Progenitor cell of endocrine pancreas (in vitro differentiated cells): ENCODE data around the gene ADAMTSL2. TPM values are rescaled to one million over a fixed set of nuclear protein-coding genes. Genes with fewer than 3 reads are reported as not detected.
A peak's percentile ranks its signal among the peaks of the same experiment; 100 is the strongest.

Source experiments
- DNase-seq: peaks from one replicate; pipeline ENCODE4 v3.0.0; 2021; ENCODE audit warnings: low spot score; ENCODE audit not compliant: unreplicated experiment
- H3K27ac Mint-ChIP-seq: 2 replicates; pipeline ENCODE4 v1.8.0; 2021; ENCODE audit warnings: mild to moderate bottlenecking, moderate library complexity, mixed read lengths
- H3K27me3 Mint-ChIP-seq: 2 replicates; pipeline ENCODE4 v1.8.0; 2021; ENCODE audit warnings: mixed read lengths
- H3K36me3 Mint-ChIP-seq: 2 replicates; pipeline ENCODE4 v1.8.0; 2022; ENCODE audit warnings: mixed read lengths; ENCODE audit not compliant: insufficient read depth
- H3K4me1 Mint-ChIP-seq: 2 replicates; pipeline ENCODE4 v1.8.0; 2021; ENCODE audit warnings: low read depth, mixed read lengths
- H3K4me3 Mint-ChIP-seq: 2 replicates; pipeline ENCODE4 v1.8.0; 2021; ENCODE audit warnings: low read depth, mild to moderate bottlenecking, moderate library complexity, mixed read lengths
- H3K9me3 Mint-ChIP-seq: 2 replicates; pipeline ENCODE4 v1.8.0; 2021; ENCODE audit warnings: low read depth, mixed read lengths
- total RNA-seq: library from RNA; stranded (reverse); gene quantifications from 2 replicates; pipeline ENCODE4 v1.2.1, GENCODE V29; 2021
- TF ChIP-seq, protein P1 (sequence below): fragments of 200-600 bp; sonication (generic); IDR thresholded peaks from one replicate; pipeline ENCODE4 v1.5.0; 2021; ENCODE audit warnings: antibody characterized with exemption, mild to moderate bottlenecking; ENCODE audit not compliant: unreplicated experiment

ADAMTSL2 gene
- total RNA-seq, 1 donor from 2014 or later, result 0.14 TPM

DNA sequence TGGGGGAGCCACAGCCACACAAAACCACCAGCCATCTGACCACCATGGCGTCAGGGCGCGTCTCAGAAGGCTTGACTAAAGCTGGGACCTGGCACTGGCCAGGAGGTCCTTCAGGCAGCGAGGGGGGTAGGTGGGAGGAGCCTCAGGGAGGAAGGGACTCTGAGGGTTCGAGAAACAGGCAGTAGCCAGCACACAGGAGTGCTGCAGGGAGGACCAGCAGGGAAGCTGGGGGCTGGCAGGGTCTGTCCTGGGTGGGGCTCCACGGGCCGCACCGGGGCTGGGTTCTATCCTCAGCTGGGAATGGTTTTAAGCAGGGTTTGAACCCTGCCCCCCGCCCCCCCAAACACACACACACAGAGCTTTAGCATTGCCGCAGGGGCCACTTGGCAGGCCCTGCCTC is 67.2 kb downstream of the ADAMTSL2 start:
- no peak for DNase-seq
- peaks cover 1% of the 10 kb centered on the region for H3K36me3 Mint-ChIP-seq
- TF ChIP-seq, protein P1, sequence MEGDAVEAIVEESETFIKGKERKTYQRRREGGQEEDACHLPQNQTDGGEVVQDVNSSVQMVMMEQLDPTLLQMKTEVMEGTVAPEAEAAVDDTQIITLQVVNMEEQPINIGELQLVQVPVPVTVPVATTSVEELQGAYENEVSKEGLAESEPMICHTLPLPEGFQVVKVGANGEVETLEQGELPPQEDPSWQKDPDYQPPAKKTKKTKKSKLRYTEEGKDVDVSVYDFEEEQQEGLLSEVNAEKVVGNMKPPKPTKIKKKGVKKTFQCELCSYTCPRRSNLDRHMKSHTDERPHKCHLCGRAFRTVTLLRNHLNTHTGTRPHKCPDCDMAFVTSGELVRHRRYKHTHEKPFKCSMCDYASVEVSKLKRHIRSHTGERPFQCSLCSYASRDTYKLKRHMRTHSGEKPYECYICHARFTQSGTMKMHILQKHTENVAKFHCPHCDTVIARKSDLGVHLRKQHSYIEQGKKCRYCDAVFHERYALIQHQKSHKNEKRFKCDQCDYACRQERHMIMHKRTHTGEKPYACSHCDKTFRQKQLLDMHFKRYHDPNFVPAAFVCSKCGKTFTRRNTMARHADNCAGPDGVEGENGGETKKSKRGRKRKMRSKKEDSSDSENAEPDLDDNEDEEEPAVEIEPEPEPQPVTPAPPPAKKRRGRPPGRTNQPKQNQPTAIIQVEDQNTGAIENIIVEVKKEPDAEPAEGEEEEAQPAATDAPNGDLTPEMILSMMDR, result no peak
- H3K9me3 Mint-ChIP-seq, result peaks cover 8% of the 10 kb centered on the region
- peaks cover 25% of the 10 kb centered on the region for H3K27me3 Mint-ChIP-seq
- H3K4me3 Mint-ChIP-seq, result no peak overlapping the region
- peaks cover 3% of the 10 kb centered on the region for H3K4me1 Mint-ChIP-seq
- no peak overlapping the region for H3K27ac Mint-ChIP-seq

DNA sequence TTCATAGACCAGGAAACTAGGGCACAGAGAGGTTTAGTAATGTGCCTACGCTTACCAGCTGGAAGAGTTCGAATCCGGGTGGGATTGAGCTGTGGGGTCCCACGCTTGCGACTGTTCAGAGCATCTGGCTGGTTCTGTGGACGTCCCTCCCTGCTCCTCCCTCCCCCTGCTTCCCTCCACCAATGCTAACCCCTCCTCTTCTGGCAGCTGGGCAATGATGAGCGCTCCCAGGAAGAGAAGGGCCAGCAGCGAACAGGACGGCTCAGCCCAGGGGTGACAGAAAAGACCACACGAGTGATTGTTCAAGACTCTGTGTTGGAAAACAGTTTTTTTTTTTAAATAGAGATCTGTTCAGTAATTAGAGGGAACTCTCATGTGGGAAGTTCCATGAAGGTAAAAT is 67.8 kb downstream of the ADAMTSL2 start:
- H3K27ac Mint-ChIP-seq, result no peak overlapping the region
- H3K4me3 Mint-ChIP-seq, result no peak overlapping the region
- DNase-seq, result no peak
- H3K36me3 Mint-ChIP-seq, result no peaks in the 10 kb centered on the region
- TF ChIP-seq, protein P1, result no peak
- H3K4me1 Mint-ChIP-seq, result peaks cover 3% of the 10 kb centered on the region
- H3K9me3 Mint-ChIP-seq, result peaks cover 3% of the 10 kb centered on the region
- H3K27me3 Mint-ChIP-seq, result peaks cover 30% of the 10 kb centered on the region

DNA sequence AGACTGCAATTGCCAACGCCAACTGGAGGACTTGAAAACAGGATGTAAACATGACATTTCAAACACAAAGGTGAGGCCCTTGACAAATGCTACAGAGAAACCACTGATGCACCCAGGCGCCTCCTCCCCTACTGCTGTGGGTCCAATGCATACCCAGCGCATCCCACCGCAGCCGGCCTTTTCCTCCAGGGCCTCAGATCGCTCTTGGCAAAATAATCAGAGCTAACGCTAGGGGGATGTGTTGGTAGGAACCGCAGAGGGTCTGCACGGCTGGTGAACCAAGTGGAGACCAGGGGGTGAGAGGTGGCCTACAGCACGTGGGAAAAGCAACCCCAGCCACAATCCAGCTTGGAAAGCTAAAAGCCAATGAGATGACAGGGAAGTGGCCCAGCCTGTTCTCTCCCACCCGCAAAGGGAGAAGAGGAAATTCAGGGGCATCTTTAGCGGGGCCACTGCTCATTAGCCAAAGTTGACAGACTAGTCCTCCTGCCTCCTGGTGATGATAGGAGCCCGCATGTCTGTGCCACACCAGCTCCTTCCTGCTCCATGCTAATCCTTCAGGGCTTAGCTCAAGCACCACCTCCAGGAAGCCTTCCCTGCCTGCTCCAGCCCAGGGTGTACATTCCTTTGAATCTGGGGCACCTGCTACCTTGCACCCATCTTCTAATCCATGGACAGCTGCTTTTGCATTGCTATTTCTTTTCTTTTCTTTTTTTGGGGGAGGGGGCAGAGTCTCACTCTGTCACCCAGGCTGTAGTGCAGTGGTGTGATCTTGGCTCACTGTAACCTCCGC is 68.8 kb downstream of the ADAMTSL2 start:
- Mint-ChIP-seq H3K4me3 (no peak overlapping the region), H3K27me3 (peaks cover 41% of the 10 kb centered on the region), H3K36me3 (no peaks in the 10 kb centered on the region), H3K4me1 (peaks cover 3% of the 10 kb centered on the region), H3K27ac (no peak overlapping the region), H3K9me3 (no peaks in the 10 kb centered on the region)
- no peak for DNase-seq
- TF ChIP-seq, protein P1, result peak; percentile 43

DNA sequence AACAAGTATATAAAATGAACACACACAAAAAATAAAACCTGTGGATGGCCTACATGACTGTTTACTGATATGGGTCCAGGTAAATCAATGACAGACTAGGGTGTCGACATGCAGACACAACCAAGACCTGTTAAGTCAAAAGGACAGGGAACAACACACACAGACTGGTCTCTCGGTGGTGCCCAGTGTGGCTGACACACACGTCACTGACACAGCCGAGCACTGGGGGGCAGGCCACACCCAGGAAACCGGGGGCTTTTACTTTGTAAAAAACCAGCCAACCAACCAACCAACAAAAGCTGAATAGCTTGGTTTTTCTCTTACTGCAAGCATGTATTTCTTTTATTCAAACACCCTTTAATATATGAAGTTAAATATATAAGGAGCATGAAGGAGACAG is 69.7 kb downstream of the ADAMTSL2 start:
- Mint-ChIP-seq H3K4me3 (no peak overlapping the region), H3K27ac (no peak overlapping the region), H3K9me3 (no peaks in the 10 kb centered on the region), H3K27me3 (peaks cover 45% of the 10 kb centered on the region), H3K36me3 (no peaks in the 10 kb centered on the region), H3K4me1 (peaks cover 3% of the 10 kb centered on the region)
- TF ChIP-seq, protein P1, result no peak
- no peak for DNase-seq

DNA sequence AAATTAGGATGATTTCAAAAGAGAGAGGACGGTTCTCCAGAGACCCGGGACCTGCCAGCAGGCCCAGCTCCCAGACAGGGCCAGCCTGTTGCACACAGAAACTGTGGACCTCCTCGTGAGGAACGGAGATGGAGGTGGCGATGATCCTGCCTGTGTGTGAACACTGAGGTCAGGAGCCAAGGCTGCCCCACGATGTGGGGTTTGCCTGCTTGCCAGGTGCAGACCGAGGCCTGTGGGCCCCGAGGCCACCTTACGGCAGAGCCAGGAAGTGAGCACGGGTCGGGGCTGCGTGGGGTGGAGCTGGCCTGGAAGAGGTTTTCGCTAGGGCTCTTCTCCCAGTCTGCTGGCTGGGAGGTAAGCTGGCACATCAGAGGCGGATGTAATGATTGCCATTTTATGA is 70.4 kb downstream of the ADAMTSL2 start:
- H3K36me3 Mint-ChIP-seq, result no peaks in the 10 kb centered on the region
- H3K27me3 Mint-ChIP-seq, result peaks cover 51% of the 10 kb centered on the region
- no peak for DNase-seq
- TF ChIP-seq, protein P1, result no peak
- H3K27ac Mint-ChIP-seq, result no peak overlapping the region
- no peak overlapping the region for H3K4me3 Mint-ChIP-seq
- H3K4me1 Mint-ChIP-seq, result peaks cover 3% of the 10 kb centered on the region
- H3K9me3 Mint-ChIP-seq, result no peaks in the 10 kb centered on the region
